ENCODE results near the gene CRB2. TPM values are rescaled to one million over a fixed set of nuclear protein-coding genes. Genes with fewer than 3 reads are reported as not detected.

Gene CRB2
- total RNA-seq, 1 experiment from 2014 or later: 3.6 TPM

- Histone ChIP-seq H3K27ac (ENCODE audit: insufficient read length, low read depth, low read length) (no peak overlapping the region), H3K9ac (ENCODE audit: extremely low read depth, insufficient read length, low read length) (no peak overlapping the region)
Observed at GRCh38 chr9:123357743-123358059, 1.7 kb downstream of the CRB2 start.

More at GRCh38 chr9:123357743-123358059, 1.7 kb downstream of the CRB2 start:
- no CpG with 5 or more reads among the region's 2 CpGs for WGBS (ENCODE audit: extremely low coverage, insufficient read length, low lambda C conversion rate)
- no peak overlapping the region for H2AFZ ChIP-seq (ENCODE audit: low read length)
- no peak overlapping the region for H4K91ac ChIP-seq (ENCODE audit: insufficient read length, low read depth, low read length)
- no peak overlapping the region for H2BK120ac ChIP-seq (ENCODE audit: low read depth, low read length, poor library complexity, severe bottlenecking)
- no peak overlapping the region; the same call in 1 of the 2 replicates for H3K14ac ChIP-seq (ENCODE audit: insufficient read depth, low read length)
- H3K79me1 ChIP-seq (ENCODE audit: insufficient read depth, low read depth, low read length, poor library complexity, severe bottlenecking): no peaks in the 10 kb centered on the region
- TF ChIP-seq CTCF (conservative IDR thresholded peaks at IDR 0.05): no peak
- H3K4ac ChIP-seq (ENCODE audit: low read depth, low read length): no peak overlapping the region
- H3K36me3 Mint-ChIP-seq (ENCODE audit: insufficient read depth in 1 of 3, low read depth in 3 of 3): no peaks in the 10 kb centered on the region
- no peaks in the 10 kb centered on the region for H3K79me2 ChIP-seq (ENCODE audit: insufficient read depth, low read length)
- H4K5ac ChIP-seq (ENCODE audit: insufficient read length, low read depth, low read length): no peak overlapping the region
- H3K23me2 ChIP-seq (ENCODE audit: insufficient read length, low read depth, low read length, poor library complexity, severe bottlenecking): peaks cover 8% of the 10 kb centered on the region
- H3K4me1 ChIP-seq (ENCODE audit: insufficient read depth, low read length): peaks cover 16% of the 10 kb centered on the region; the same call in 1 of the 2 replicates
- no peak overlapping the region for H3T11ph ChIP-seq (ENCODE audit: low read length)
- H2BK12ac ChIP-seq (ENCODE audit: insufficient read length, low read depth, low read length): no peak overlapping the region
- no peak overlapping the region for H2BK15ac ChIP-seq (ENCODE audit: low read depth, low read length)
- peak overlapping the region in 1 of 3 experiments; percentile 77; a peak in 1 of 7 replicates for H3K27ac Mint-ChIP-seq
- H3K27me3 Mint-ChIP-seq (ENCODE audit: low read depth): peaks cover 9% of the 10 kb centered on the region
- H4K8ac ChIP-seq (replicated peaks; ENCODE audit: insufficient read length, low read depth, low read length): no peak overlapping the region
- H3K9me3 ChIP-seq (ENCODE audit: control insufficient read depth, low read depth, low read length): no peaks in the 10 kb centered on the region
- H3K23ac ChIP-seq (ENCODE audit: insufficient read length, low read depth, low read length): no peak overlapping the region
- H3K4me3 Mint-ChIP-seq: 0 out of 5 replicates have a peak overlapping the region, but pooled peaks of 1 of the 2 experiments have one; percentile 35
- no peaks in the 10 kb centered on the region for H4K20me1 ChIP-seq (ENCODE audit: control insufficient read depth, insufficient read depth, insufficient read length)
- no peak overlapping the region for H3K4me2 ChIP-seq (ENCODE audit: insufficient read depth, insufficient read length, low read length)
- H3K9me3 Mint-ChIP-seq: no peaks in the 10 kb centered on the region; a peak in 2 of 5 replicates
- no peak overlapping the region for H2BK20ac ChIP-seq (ENCODE audit: low read depth, low read length, poor library complexity, severe bottlenecking)
- no peak overlapping the region for H2AK5ac ChIP-seq (ENCODE audit: insufficient read length, low read length)
- no peak overlapping the region for H2BK5ac ChIP-seq (ENCODE audit: insufficient read length, low read length)
- DNase-seq: no peak
- peak overlapping the region; percentile 0 for H3K18ac ChIP-seq (ENCODE audit: insufficient read length, low read depth, low read length)
- no peak overlapping the region for H3K56ac ChIP-seq (ENCODE audit: insufficient read length, low read depth, low read length)
- H3K27me3 ChIP-seq (ENCODE audit: insufficient read depth, low read length): no peaks in the 10 kb centered on the region; the same call in 1 of the 2 replicates
- H3K4me1 Mint-ChIP-seq: peaks cover 59 to 75% of the 10 kb centered on the region in 2 experiments

Data from H9 (cell line).